Naive thymus-derived CD4-positive, alpha-beta T cell (primary cell): ENCODE data around the gene CRYBB2. TPM values are rescaled to one million over a fixed set of nuclear protein-coding genes. Genes with fewer than 3 reads are reported as not detected.
"Not testable (repeated sequence)": the region's sequence is repeated elsewhere in the genome, so short reads cannot be mapped to it uniquely, and the experiment has no call there.

Source experiments
- ATAC-seq: fragments of 150-1000 bp; cut with Tn5 transposase; 2 replicates; pipeline ENCODE4 v1.10.0; 2021; ENCODE audit warnings: mild to moderate bottlenecking, moderate library complexity
- CTCF ChIA-PET: fragments of 350-600 bp; sonication (Branson Sonifier 250); formaldehyde crosslinking; loops from one replicate; lab custom pipeline; 2021; ENCODE audit warnings: antibody characterized with exemption; lab: Charles Lee
- POLR2A ChIA-PET: fragments of 350-600 bp; sonication (Branson Sonifier 250); formaldehyde crosslinking; loops from one replicate; lab custom pipeline; 2021; ENCODE audit warnings: antibody characterized with exemption, inconsistent platforms; lab: Charles Lee
- DNase-seq, 9 donors: peaks; one replicate each; pipeline versions ENCODE4 v3.0.0 to v3.0.0-alpha.2; 2020 to 2022; ENCODE audit warnings: mixed read lengths in 1 of 9
- H3K27ac ChIP-seq: one replicate; pipeline ENCODE4 v1.7.0; 2013; ENCODE audit warnings: mild to moderate bottlenecking, low read depth, low read length, moderate library complexity
- H3K27me3 ChIP-seq, 2 donors: one replicate each; pipeline ENCODE4 v1.7.0; 2013; ENCODE audit warnings: low read length in 2 of 2, mild to moderate bottlenecking in 2 of 2, moderate library complexity in 2 of 2; ENCODE audit not compliant: control insufficient read depth in 2 of 2, insufficient read depth in 2 of 2
- H3K36me3 ChIP-seq, 3 experiments: 1 replicate in 2 of 3; 2 replicates in 1 of 3; pipeline ENCODE4 v1.7.0; 2013; ENCODE audit warnings: low read length in 3 of 3, mild to moderate bottlenecking in 3 of 3, moderate library complexity in 1 of 3; ENCODE audit not compliant: insufficient read depth in 3 of 3, control insufficient read depth in 2 of 3
- H3K4me1 ChIP-seq, 2 donors: one replicate each; pipeline ENCODE4 v1.7.0; 2013; ENCODE audit warnings: low read length in 2 of 2, mild to moderate bottlenecking in 2 of 2, moderate library complexity in 1 of 2; ENCODE audit not compliant: control insufficient read depth in 2 of 2, insufficient read depth in 2 of 2
- H3K4me3 ChIP-seq: 2 replicates; pipeline ENCODE4 v1.7.0; 2013; ENCODE audit warnings: mild to moderate bottlenecking, low read length
- H3K9me3 ChIP-seq, 3 experiments: 1 replicate in 2 of 3; 2 replicates in 1 of 3; pipeline ENCODE4 v1.7.0; 2013; ENCODE audit warnings: low read length in 3 of 3; ENCODE audit not compliant: control insufficient read depth in 2 of 3
- H3K27ac Mint-ChIP-seq, 9 donors: one replicate each; pipeline ENCODE4 v1.8.0; 2020 to 2022; ENCODE audit warnings: mixed read lengths in 9 of 9, mild to moderate bottlenecking in 8 of 9, moderate library complexity in 5 of 9, inconsistent platforms in 2 of 9
- H3K27me3 Mint-ChIP-seq, 5 donors: one replicate each; pipeline ENCODE4 v1.8.0; 2021 to 2022; ENCODE audit warnings: mixed read lengths in 5 of 5, mild to moderate bottlenecking in 1 of 5
- H3K36me3 Mint-ChIP-seq, 5 donors: one replicate each; pipeline ENCODE4 v1.8.0; 2020 to 2022; ENCODE audit warnings: mixed read lengths in 5 of 5, mild to moderate bottlenecking in 3 of 5, inconsistent platforms in 1 of 5
- H3K4me1 Mint-ChIP-seq, 7 donors: one replicate each; pipeline ENCODE4 v1.8.0; 2020 to 2022; ENCODE audit warnings: mixed read lengths in 7 of 7, mild to moderate bottlenecking in 3 of 7, inconsistent platforms in 1 of 7
- H3K4me3 Mint-ChIP-seq, 10 donors: one replicate each; pipeline ENCODE4 v1.8.0; 2020 to 2022; ENCODE audit warnings: mild to moderate bottlenecking in 10 of 10, mixed read lengths in 10 of 10, moderate library complexity in 6 of 10, inconsistent platforms in 2 of 10
- H3K9me3 Mint-ChIP-seq, 11 donors: one replicate each; pipeline ENCODE4 v1.8.0; 2020 to 2022; ENCODE audit warnings: mixed read lengths in 11 of 11, mild to moderate bottlenecking in 4 of 11, inconsistent platforms in 1 of 11, moderate library complexity in 1 of 11
- intact Hi-C, 2 donors: fragments of 100-400 bp; cut with micrococcal nuclease; formaldehyde crosslinking; loops; one replicate each; pipeline ENCODE4 v1.15.1; 2023
- polyA plus RNA-seq, 2 donors: library from polyadenylated mRNA; unstranded; fragments of 300-500 nt; fragmentation: Illumina TruSeq; gene quantifications; one replicate each; pipeline ENCODE4 v1.2.3, GENCODE V29; 2021
- total RNA-seq, 6 experiments: library from RNA in 5 of 6; stranded (reverse) in 5 of 6; gene quantifications; 1 replicate in 5 of 6; 2 replicates in 1 of 6; pipeline ENCODE4 v1.2.3 and lab custom pipeline; 2021 to 2026

The CRYBB2 gene
- total and polyA plus RNA-seq, 7 experiments from 2014 or later: not detected

- ChIA-PET CTCF (no interaction called here), POLR2A (no interaction called here)
- Mint-ChIP-seq H3K4me1 (peaks cover 0 to 8% (median 5%) of the 10 kb centered on the region in 7 donors), H3K9me3 (no peaks in the 10 kb centered on the region), H3K36me3 (peaks cover 0 to 3% (median 0%) of the 10 kb centered on the region in 5 donors), H3K4me3 (no peak overlapping the region), H3K27me3 (peaks cover 47 to 54% (median 52%) of the 10 kb centered on the region in 5 donors), H3K27ac (peak overlapping the region in 1 of 9 donors; percentile 42)
- Histone ChIP-seq H3K4me1 (no peaks in the 10 kb centered on the region), H3K4me3 (no peak overlapping the region), H3K9me3 (no peaks in the 10 kb centered on the region), H3K27me3 (no peaks in the 10 kb centered on the region), H3K27ac (no peak overlapping the region), H3K36me3 (no peaks in the 10 kb centered on the region)
- intact Hi-C loops: loop anchor here in 1 of 2 donors (5.0 to 10.0 kb wide), 2 partner anchors 210 to 1097 kb away; no protein-coding TSS in a partner anchor
- DNase-seq: no peak
- no peak for ATAC-seq
Measured at GRCh38 chr22:25237503-25237902, 18.1 kb downstream of the CRYBB2 start.

GRCh38 chr22:25238058-25238457 is 18.6 kb downstream of the CRYBB2 start:
- POLR2A ChIA-PET, H3K36me3 ChIP-seq, H3K27ac Mint-ChIP-seq, H3K4me1 ChIP-seq, CTCF ChIA-PET, H3K4me1 Mint-ChIP-seq, H3K27ac ChIP-seq, H3K9me3 ChIP-seq, H3K4me3 Mint-ChIP-seq, DNase-seq, H3K27me3 ChIP-seq, H3K9me3 Mint-ChIP-seq, ATAC-seq, H3K36me3 Mint-ChIP-seq, H3K4me3 ChIP-seq: not testable (repeated sequence)
- peaks cover 44 to 51% (median 48%) of the 10 kb centered on the region in 5 donors for H3K27me3 Mint-ChIP-seq
- intact Hi-C loops: loop anchor here in 1 of 2 donors (5.0 to 10.0 kb wide), 2 partner anchors 209 to 1097 kb away; no protein-coding TSS in a partner anchor

GRCh38 chr22:25255169-25255568 is 35.7 kb downstream of the CRYBB2 start:
- H3K9me3 Mint-ChIP-seq, H3K9me3 ChIP-seq, DNase-seq, H3K4me3 ChIP-seq, H3K27ac Mint-ChIP-seq, H3K27me3 Mint-ChIP-seq, H3K4me1 ChIP-seq, CTCF ChIA-PET, H3K36me3 ChIP-seq, ATAC-seq, POLR2A ChIA-PET, intact Hi-C loops, H3K27ac ChIP-seq, H3K36me3 Mint-ChIP-seq, H3K27me3 ChIP-seq, H3K4me3 Mint-ChIP-seq, H3K4me1 Mint-ChIP-seq: not testable (repeated sequence)

GRCh38 chr22:25267567-25267966 is 48.1 kb downstream of the CRYBB2 start:
- Mint-ChIP-seq H3K9me3 (peaks cover 0 to 38% (median 15%) of the 10 kb centered on the region in 11 donors), H3K27me3 (peaks cover 3 to 41% (median 14%) of the 10 kb centered on the region in 5 donors)
- H3K36me3 ChIP-seq, intact Hi-C loops, H3K36me3 Mint-ChIP-seq, H3K4me3 Mint-ChIP-seq, ATAC-seq, H3K27ac ChIP-seq, DNase-seq, H3K9me3 ChIP-seq, H3K27me3 ChIP-seq, POLR2A ChIA-PET, H3K4me1 Mint-ChIP-seq, CTCF ChIA-PET, H3K4me3 ChIP-seq, H3K4me1 ChIP-seq, H3K27ac Mint-ChIP-seq: not testable (repeated sequence)

GRCh38 chr22:25268902-25269301 is 49.5 kb downstream of the CRYBB2 start:
- CTCF ChIA-PET, H3K36me3 ChIP-seq, ATAC-seq, POLR2A ChIA-PET, H3K9me3 ChIP-seq, H3K27ac ChIP-seq, DNase-seq, H3K27me3 ChIP-seq, H3K4me1 ChIP-seq, intact Hi-C loops, H3K4me3 Mint-ChIP-seq, H3K27ac Mint-ChIP-seq, H3K36me3 Mint-ChIP-seq, H3K4me1 Mint-ChIP-seq, H3K4me3 ChIP-seq: not testable (repeated sequence)
- H3K9me3 Mint-ChIP-seq: peaks cover 0 to 44% (median 13%) of the 10 kb centered on the region in 11 donors
- peaks cover 4 to 45% (median 14%) of the 10 kb centered on the region in 5 donors for H3K27me3 Mint-ChIP-seq

- H3K27ac Mint-ChIP-seq, H3K9me3 ChIP-seq, DNase-seq, H3K4me1 Mint-ChIP-seq, H3K36me3 Mint-ChIP-seq, H3K27ac ChIP-seq, intact Hi-C loops, H3K27me3 ChIP-seq, H3K4me3 Mint-ChIP-seq, CTCF ChIA-PET, ATAC-seq, H3K36me3 ChIP-seq, H3K4me1 ChIP-seq, POLR2A ChIA-PET, H3K4me3 ChIP-seq: not testable (repeated sequence)
- Mint-ChIP-seq H3K27me3 (peaks cover 0 to 43% (median 19%) of the 10 kb centered on the region in 5 donors), H3K9me3 (peaks cover 0 to 38% (median 13%) of the 10 kb centered on the region in 11 donors)
Measured at GRCh38 chr22:25270061-25270460, 50.6 kb downstream of the CRYBB2 start.

- H3K4me3 ChIP-seq, POLR2A ChIA-PET, ATAC-seq, H3K4me1 Mint-ChIP-seq, DNase-seq, H3K27me3 ChIP-seq, CTCF ChIA-PET, H3K36me3 Mint-ChIP-seq, H3K36me3 ChIP-seq, H3K9me3 ChIP-seq, H3K27ac ChIP-seq, H3K4me3 Mint-ChIP-seq, intact Hi-C loops, H3K4me1 ChIP-seq, H3K27ac Mint-ChIP-seq: not testable (repeated sequence)
- H3K27me3 Mint-ChIP-seq: peaks cover 0 to 45% (median 19%) of the 10 kb centered on the region in 5 donors
- H3K9me3 Mint-ChIP-seq: peaks cover 0 to 23% (median 8%) of the 10 kb centered on the region in 11 donors
Measured at GRCh38 chr22:25273231-25273630, 53.8 kb downstream of the CRYBB2 start.
